AG09309 (cell line): ENCODE data around the gene PABPN1L.

Experiments
- DNase-seq: peaks from one replicate; pipeline ENCODE4 v3.0.0-alpha.2; 2010; ENCODE audit warnings: low read depth
- H3K4me3 ChIP-seq: 2 replicates; pipeline ENCODE4 v1.5.1; 2011; ENCODE audit warnings: mild to moderate bottlenecking, low read depth, low read length, moderate library complexity; ENCODE audit not compliant: control insufficient read depth
- CTCF ChIP-seq: IDR thresholded peaks from 2 replicates; pipeline ENCODE4 v1.5.1; 2011; ENCODE audit warnings: mild to moderate bottlenecking, low read depth, low read length, inconsistent platforms; ENCODE audit not compliant: insufficient read depth, control insufficient read depth; ENCODE audit errors: missing control alignments

PABPN1L gene

DNA sequence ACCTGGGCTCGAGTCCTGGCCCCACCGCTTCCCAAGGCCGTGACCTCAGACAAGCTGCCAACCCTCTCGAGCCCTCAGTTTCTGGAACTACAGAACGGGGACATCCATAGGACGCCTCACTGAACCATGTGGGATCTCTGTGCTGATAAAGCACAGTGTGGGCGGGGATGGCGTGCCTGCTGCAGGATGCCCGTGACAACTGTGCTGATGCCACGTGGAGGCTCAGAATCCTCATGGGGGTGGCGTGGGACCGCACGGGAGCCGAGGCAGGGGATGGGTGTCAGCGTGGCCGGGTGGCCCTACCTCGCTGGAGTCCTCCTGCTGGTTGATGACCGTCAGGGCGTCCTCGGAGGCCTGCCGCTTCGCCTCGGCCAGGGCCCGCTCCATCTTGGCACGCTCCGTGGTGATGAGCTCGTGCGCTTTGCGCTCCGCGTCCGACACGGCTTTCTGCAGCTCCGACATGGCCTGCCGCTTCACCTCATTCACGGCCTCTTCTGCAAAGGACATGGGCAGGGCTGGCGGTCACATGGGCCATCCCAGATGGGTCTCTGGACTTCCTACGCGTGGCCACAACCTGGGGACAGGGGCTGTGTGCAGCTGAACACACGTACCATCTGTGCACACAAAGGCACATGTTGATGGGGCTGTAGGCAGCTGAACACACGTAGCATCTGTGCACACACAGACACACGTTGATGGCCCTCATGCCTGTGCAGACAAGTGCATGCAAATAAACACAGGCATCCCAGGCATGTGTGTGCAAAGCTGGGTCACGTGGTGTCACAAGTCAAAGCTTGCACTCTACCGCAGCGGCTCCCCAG is 12.7 kb upstream of the PABPN1L start:
- no peak for TF ChIP-seq CTCF
- DNase-seq, result no peak
- no peak overlapping the region for H3K4me3 ChIP-seq

DNA sequence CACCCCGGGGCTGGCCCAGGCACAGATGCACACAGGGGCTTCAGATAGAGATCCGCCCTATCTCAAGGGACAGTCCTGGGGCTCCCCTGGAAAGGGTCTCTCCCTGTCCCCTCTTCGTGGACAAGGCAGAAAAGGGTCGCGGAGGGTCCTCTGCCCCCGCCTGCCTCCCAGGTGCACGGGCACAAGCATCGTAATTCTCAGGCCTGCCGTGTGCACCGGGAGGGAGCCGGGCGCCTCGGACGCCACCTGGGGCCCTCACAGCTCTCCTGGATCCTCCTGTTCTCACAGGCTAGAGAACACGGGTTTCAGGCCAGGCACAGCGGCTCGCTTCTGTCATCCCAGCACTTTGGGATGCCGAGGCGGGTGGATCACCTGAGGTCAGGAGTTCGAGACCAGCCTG is 11.9 kb upstream of the PABPN1L start:
- no peak for DNase-seq
- H3K4me3 ChIP-seq, result no peak overlapping the region
- no peak for TF ChIP-seq CTCF

DNA sequence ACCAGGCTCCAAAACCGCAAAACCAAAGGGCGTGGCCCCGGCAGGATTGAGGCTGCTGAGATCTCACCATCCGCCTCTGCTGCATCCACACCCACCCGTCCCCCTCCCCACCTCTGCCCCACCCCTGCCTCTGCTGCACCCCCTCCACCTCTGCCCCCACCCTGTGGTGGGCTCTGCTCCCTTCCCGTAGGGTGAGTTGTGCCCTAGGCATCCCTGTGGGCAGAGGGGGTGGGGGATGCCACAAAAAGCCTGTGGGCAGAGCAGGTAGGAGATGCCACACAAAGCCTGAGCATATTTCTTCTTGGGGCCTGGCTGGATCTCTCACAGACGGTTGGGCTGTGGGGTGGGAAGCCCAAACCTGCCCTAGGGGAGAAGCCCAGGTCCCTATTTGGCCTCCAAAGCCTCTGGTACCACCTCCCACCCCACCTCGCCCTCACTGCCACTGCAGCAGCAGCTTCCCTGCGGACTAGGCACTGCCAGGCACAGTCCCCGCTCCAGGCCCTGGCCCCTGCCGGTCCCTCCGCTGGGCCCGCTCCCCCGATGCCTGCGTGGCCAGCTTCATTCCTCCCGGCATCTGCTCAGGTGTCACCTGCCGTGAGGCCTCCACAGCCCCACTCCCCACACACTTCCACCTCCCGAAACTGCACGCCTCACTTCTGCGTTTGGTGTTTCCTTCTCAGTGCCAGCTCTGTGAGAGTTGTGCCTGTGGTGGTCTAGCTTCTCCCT is 11.3 kb upstream of the PABPN1L start:
- TF ChIP-seq CTCF, result no peak
- no peak overlapping the region for H3K4me3 ChIP-seq
- no peak for DNase-seq

- DNase-seq, result no peak
- H3K4me3 ChIP-seq, result no peak overlapping the region
- TF ChIP-seq CTCF, result no peak
Measured at GRCh38 chr16:88876942-88877526, 10.6 kb upstream of the PABPN1L start.

GRCh38 chr16:88875703-88876234 is 9.3 kb upstream of the PABPN1L start:
- TF ChIP-seq CTCF, result no peak
- no peak for DNase-seq
- no peak overlapping the region for H3K4me3 ChIP-seq

- no peak for DNase-seq
- TF ChIP-seq CTCF, result no peak
- no peak overlapping the region for H3K4me3 ChIP-seq
Measured at GRCh38 chr16:88874938-88875599, 8.6 kb upstream of the PABPN1L start.
